HEK293T (cell line): ENCODE results near the gene NCS1.

ENCODE experiments used
- CTCF ChIA-PET: fragments of 350-600 bp; formaldehyde crosslinking; extraction: SDS; loops from one replicate; lab custom pipeline; 2021; ENCODE audit warnings: antibody characterized with exemption, inconsistent platforms; lab: Yijun Ruan, JAX
- POLR2A ChIA-PET: fragments of 350-600 bp; formaldehyde crosslinking; extraction: SDS; loops from one replicate; lab custom pipeline; 2020; ENCODE audit warnings: antibody characterized with exemption, inconsistent platforms; lab: Yijun Ruan, JAX
- DNase-seq: peaks from one replicate; pipeline ENCODE4 v3.0.0; 2012; ENCODE audit warnings: mixed read lengths; ENCODE audit errors: extremely low spot score
- ARNT ChIP-seq: fragments of 450-650 bp; IDR thresholded peaks from 2 replicates; pipeline ENCODE4 v1.6.1; 2017; ENCODE audit warnings: mild to moderate bottlenecking
- BHLHE40 ChIP-seq: fragments of 450-650 bp; IDR thresholded peaks from 2 replicates; pipeline ENCODE4 v1.6.1; 2016; ENCODE audit warnings: mild to moderate bottlenecking, moderate library complexity, borderline replicate concordance
- CTBP1 ChIP-seq: fragments of 450-650 bp; IDR thresholded peaks from 2 replicates; pipeline ENCODE4 v1.6.1; 2016; ENCODE audit warnings: borderline replicate concordance
- ELF4 ChIP-seq: fragments of 450-650 bp; IDR thresholded peaks from 2 replicates; pipeline ENCODE4 v1.6.1; 2017; ENCODE audit warnings: antibody characterized with exemption
- FOXA1 ChIP-seq: fragments of 450-650 bp; IDR thresholded peaks from 2 replicates; pipeline ENCODE4 v1.6.1; 2016; ENCODE audit warnings: mild to moderate bottlenecking
- FOXK2 ChIP-seq: fragments of 450-650 bp; IDR thresholded peaks from 2 replicates; pipeline ENCODE4 v1.6.1; 2016; ENCODE audit warnings: mild to moderate bottlenecking
- FOXM1 ChIP-seq: fragments of 450-650 bp; IDR thresholded peaks from 2 replicates; pipeline ENCODE4 v1.6.1; 2017; ENCODE audit warnings: mild to moderate bottlenecking, borderline replicate concordance
- HDGF ChIP-seq: fragments of 450-650 bp; IDR thresholded peaks from 2 replicates; pipeline ENCODE4 v1.6.1; 2017; ENCODE audit warnings: antibody characterized with exemption, borderline replicate concordance
- L3MBTL2 ChIP-seq: fragments of 450-650 bp; conservative IDR thresholded peaks from 2 replicates; pipeline ENCODE4 v1.6.1; 2016; ENCODE audit warnings: mild to moderate bottlenecking
- LEF1 ChIP-seq: fragments of 450-650 bp; IDR thresholded peaks from 2 replicates; pipeline ENCODE4 v1.6.1; 2017; ENCODE audit warnings: mild to moderate bottlenecking, borderline replicate concordance
- NFRKB ChIP-seq: fragments of 450-650 bp; IDR thresholded peaks from 2 replicates; pipeline ENCODE4 v1.6.1; 2016; ENCODE audit warnings: mild to moderate bottlenecking, moderate library complexity
- SP1 ChIP-seq: fragments of 450-650 bp; IDR thresholded peaks from 2 replicates; pipeline ENCODE4 v1.6.1; 2017
- SUZ12 ChIP-seq: fragments of 450-650 bp; IDR thresholded peaks from 2 replicates; pipeline ENCODE4 v1.6.1; 2016; ENCODE audit warnings: mild to moderate bottlenecking
- TARDBP ChIP-seq: fragments of 450-650 bp; IDR thresholded peaks from 2 replicates; pipeline ENCODE4 v1.6.1; 2016
- ZNF384 ChIP-seq: fragments of 450-650 bp; IDR thresholded peaks from 2 replicates; pipeline ENCODE4 v1.6.1; 2016
- TF ChIP-seq, protein P1 (sequence below): fragments of 450-650 bp; IDR thresholded peaks from 2 replicates; pipeline ENCODE4 v1.6.1; 2016

Gene NCS1

DNA sequence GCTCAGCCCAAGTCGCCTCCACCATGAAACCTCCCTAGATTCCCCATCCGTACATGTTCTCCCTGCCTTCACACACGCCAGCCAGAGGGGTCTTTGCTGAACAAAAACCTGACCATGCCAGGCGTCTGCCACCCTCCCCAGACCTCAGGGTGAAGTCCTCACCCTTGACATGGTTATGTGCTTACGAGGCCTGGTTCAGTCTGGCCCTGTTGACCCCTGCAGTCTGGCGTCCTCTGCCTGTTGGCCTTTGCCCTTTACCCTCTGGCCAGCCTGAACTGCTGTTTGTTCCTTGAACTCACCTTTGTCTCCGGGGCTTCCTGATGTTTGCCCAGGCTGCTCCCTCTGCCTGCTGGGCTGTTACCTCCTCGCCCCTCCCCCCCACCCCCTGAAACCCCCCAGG lies 29.8 kb downstream of the NCS1 start:
- DNase-seq, result no peak

DNA sequence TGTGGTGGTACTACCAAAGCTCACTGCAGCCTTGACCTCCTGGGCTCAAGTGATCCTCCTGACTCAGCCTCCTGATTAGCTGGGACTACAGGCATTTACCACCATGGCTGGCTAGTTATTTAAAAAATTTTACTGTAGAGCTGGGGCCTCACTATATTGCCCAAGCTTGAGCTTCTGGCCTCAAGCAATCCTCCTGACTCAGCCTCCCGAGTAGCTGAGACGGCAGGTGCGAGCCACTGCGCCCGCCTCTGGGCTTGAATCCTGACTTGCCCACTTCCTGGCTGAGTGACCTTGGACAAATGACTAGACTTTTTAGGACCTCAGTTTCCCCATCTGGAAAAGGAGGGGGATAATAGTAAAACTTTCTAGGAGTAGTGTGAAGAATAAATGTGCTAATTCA lies 32.1 kb downstream of the NCS1 start:
- CTCF ChIA-PET, result no interaction called here
- DNase-seq, result no peak
- no peak for TF ChIP-seq SUZ12
- TF ChIP-seq BHLHE40, result no peak
- TF ChIP-seq SP1, result no peak
- no peak for TF ChIP-seq CTBP1
- no peak for TF ChIP-seq FOXA1
- TF ChIP-seq NFRKB, result no peak
- no peak for TF ChIP-seq FOXK2
- no peak for TF ChIP-seq LEF1
- TF ChIP-seq, protein P1, sequence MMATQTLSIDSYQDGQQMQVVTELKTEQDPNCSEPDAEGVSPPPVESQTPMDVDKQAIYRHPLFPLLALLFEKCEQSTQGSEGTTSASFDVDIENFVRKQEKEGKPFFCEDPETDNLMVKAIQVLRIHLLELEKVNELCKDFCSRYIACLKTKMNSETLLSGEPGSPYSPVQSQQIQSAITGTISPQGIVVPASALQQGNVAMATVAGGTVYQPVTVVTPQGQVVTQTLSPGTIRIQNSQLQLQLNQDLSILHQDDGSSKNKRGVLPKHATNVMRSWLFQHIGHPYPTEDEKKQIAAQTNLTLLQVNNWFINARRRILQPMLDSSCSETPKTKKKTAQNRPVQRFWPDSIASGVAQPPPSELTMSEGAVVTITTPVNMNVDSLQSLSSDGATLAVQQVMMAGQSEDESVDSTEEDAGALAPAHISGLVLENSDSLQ, result no peak
- TF ChIP-seq HDGF, result no peak
- TF ChIP-seq ELF4, result no peak
- TF ChIP-seq L3MBTL2, result no peak
- TF ChIP-seq ZNF384, result no peak
- no peak for TF ChIP-seq ARNT
- POLR2A ChIA-PET, result no interaction called here

More for the DNA sequence above, 29.8 kb downstream of the NCS1 start:
- TF ChIP-seq SUZ12, result no peak
- ChIA-PET POLR2A (no interaction called here), CTCF (no interaction called here)

DNA sequence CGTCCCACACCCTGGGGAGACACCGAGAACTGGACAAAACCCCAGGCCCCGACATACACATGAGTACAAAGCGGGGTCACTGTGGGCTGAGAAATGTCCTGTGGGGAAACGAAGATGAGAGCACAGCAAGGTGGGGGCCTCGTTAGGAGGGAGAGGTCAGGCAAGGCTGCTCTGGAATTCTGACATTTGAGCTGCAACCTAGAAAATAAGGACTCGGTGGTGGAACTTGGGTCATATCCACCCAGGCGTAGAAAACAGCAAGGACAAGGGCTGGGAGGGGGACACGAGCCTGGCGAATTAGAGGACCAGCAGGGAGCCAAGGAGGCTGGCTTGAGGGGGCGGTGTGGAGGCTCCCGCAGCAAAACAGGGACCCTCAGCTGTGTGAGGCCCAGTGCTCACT lies 32.8 kb downstream of the NCS1 start:
- CTCF ChIA-PET, result no interaction called here
- TF ChIP-seq CTBP1, result no peak
- TF ChIP-seq TARDBP, result no peak
- TF ChIP-seq HDGF, result no peak
- no peak for TF ChIP-seq BHLHE40
- TF ChIP-seq FOXK2, result no peak
- no peak for TF ChIP-seq L3MBTL2
- no peak for TF ChIP-seq LEF1
- no peak for TF ChIP-seq NFRKB
- TF ChIP-seq FOXA1, result no peak
- TF ChIP-seq, protein P1, result no peak
- no peak for TF ChIP-seq ZNF384
- TF ChIP-seq ELF4, result no peak
- TF ChIP-seq SP1, result no peak
- no peak for TF ChIP-seq ARNT
- no peak for TF ChIP-seq SUZ12
- no peak for TF ChIP-seq FOXM1
- POLR2A ChIA-PET, result no interaction called here
- DNase-seq, result no peak

- ChIA-PET POLR2A (no interaction called here), CTCF (no interaction called here)
- no peak for DNase-seq
- TF ChIP-seq ZNF384, result no peak
- TF ChIP-seq ELF4, result no peak
- TF ChIP-seq L3MBTL2, result no peak
- TF ChIP-seq NFRKB, result no peak
- TF ChIP-seq LEF1, result no peak
- no peak for TF ChIP-seq FOXM1
- TF ChIP-seq TARDBP, result no peak
- no peak for TF ChIP-seq ARNT
- TF ChIP-seq SP1, result no peak
- TF ChIP-seq BHLHE40, result no peak
- no peak for TF ChIP-seq SUZ12
- TF ChIP-seq CTBP1, result no peak
- TF ChIP-seq FOXA1, result no peak
- TF ChIP-seq HDGF, result no peak
Observed at GRCh38 chr9:130205912-130206311, 33.7 kb downstream of the NCS1 start.

GRCh38 chr9:130206579-130206978 lies 34.4 kb downstream of the NCS1 start:
- no peak for DNase-seq
- ChIA-PET POLR2A (no interaction called here), CTCF (no interaction called here)
- TF ChIP-seq ELF4, result no peak
- TF ChIP-seq, protein P1, result no peak
- TF ChIP-seq LEF1, result no peak
- TF ChIP-seq HDGF, result no peak
- TF ChIP-seq SP1, result no peak
- TF ChIP-seq FOXA1, result no peak
- no peak for TF ChIP-seq SUZ12
- TF ChIP-seq ARNT, result no peak
- TF ChIP-seq ZNF384, result no peak
- TF ChIP-seq NFRKB, result no peak
- TF ChIP-seq FOXM1, result no peak
- no peak for TF ChIP-seq TARDBP
- TF ChIP-seq CTBP1, result no peak
- no peak for TF ChIP-seq BHLHE40
- no peak for TF ChIP-seq FOXK2
- no peak for TF ChIP-seq L3MBTL2

DNA sequence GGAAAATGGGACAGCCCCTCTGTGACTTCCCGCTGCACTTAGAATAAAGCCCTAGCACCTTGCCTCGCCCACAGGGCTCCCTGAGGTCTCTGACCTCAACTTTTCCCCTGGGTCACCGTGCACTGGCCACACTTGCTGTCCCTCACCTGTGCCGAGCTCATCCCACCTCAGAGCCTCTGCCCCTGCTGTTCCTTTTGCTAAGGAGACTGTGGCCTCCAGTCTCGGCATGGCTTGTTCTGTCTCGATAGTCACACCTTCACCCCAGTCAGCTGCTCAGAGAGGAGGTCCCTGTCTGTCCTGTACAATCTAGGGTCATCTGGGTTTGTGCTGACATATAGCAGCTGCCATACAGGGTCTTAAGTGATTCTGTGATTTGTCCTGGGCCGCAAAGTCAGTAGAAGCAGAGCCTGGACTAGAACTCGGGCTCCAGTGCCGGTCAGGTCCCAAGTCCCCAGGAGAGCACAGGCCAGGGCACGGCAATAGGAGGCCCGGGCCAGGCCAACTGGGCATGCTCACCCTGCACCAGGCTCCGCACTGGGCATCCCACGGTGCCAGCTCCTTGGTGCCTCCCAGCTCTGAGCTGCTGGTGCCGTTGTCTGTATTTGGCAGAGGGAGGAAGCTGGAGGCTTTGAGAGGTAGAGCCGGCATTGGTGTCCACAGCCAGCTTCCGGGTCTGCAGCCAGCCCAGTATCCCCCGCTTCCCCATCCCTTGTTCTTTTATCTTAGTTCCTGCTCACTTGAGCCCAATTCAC lies 35.2 kb downstream of the NCS1 start:
- no peak for DNase-seq
- CTCF ChIA-PET, result no interaction called here
- POLR2A ChIA-PET, result no interaction called here
- TF ChIP-seq HDGF (no peak), ELF4 (no peak), LEF1 (no peak), TARDBP (no peak), SUZ12 (no peak), FOXM1 (no peak), FOXK2 (no peak), ARNT (no peak), FOXA1 (no peak)
